Adrenal gland (tissue), 12 donors: ENCODE data around the gene ANKRD11. TPM values are rescaled to one million over a fixed set of nuclear protein-coding genes. Genes with fewer than 3 reads are reported as not detected.
A peak's percentile ranks its signal among the peaks of the same experiment; 100 is the strongest.

ENCODE experiments used
- DNase-seq, 7 donors: peaks; one replicate each; pipeline ENCODE4 v3.0.0-alpha.2; 2019 to 2020
- H3K27ac ChIP-seq, 5 donors: fragments of 200-600 bp; sonication (generic) in 4 of 5; 1 replicate in 3 of 5; 2 replicates in 2 of 5; pipeline versions ENCODE4 v1.5.1 to v1.8.0; 2016 to 2020; ENCODE audit warnings: mild to moderate bottlenecking in 1 of 5
- H3K27me3 ChIP-seq: fragments of 200-600 bp; 2 replicates; pipeline ENCODE4 v1.8.0; 2021
- H3K36me3 ChIP-seq, 2 donors: fragments of 200-600 bp; replicated peaks in 1 of 2; 1 replicate in 1 of 2; 2 replicates in 1 of 2; pipeline versions ENCODE4 v1.5.1 to v1.8.0; 2018 to 2022
- H3K4me1 ChIP-seq, 2 donors: fragments of 200-600 bp; replicated peaks in 1 of 2; 1 replicate in 1 of 2; 2 replicates in 1 of 2; pipeline versions ENCODE4 v1.5.1 to v1.8.0; 2018 to 2021
- H3K4me3 ChIP-seq, 4 donors: fragments of 200-600 bp; sonication (generic) in 3 of 4; one replicate each; pipeline ENCODE4 v1.5.1; 2016 to 2018
- H3K9me3 ChIP-seq, 3 donors: fragments of 200-600 bp; sonication (generic) in 1 of 3; replicated peaks in 1 of 3; 1 replicate in 2 of 3; 2 replicates in 1 of 3; pipeline versions ENCODE4 v1.5.1 to v1.8.0; 2016 to 2021
- POLR2A ChIP-seq, 2 donors: fragments of 450-650 bp; IDR thresholded peaks; one replicate each; pipeline ENCODE4 v1.6.1; 2017; ENCODE audit warnings: antibody characterized with exemption in 2 of 2, mild to moderate bottlenecking in 2 of 2, moderate library complexity in 1 of 2
- WGBS, 4 donors: extraction: QIAGEN DNeasy Blood & Tissue Kit in 2 of 4; methylation state at CpG; one replicate each; pipeline versions ENCODE4 v1.1.5 to v1.1.7; 2013 to 2017; 5-methylcytosine and 5-hydroxymethylcytosine counted together
- intact Hi-C, 2 donors: fragments of 100-400 bp; cut with DNase I; formaldehyde crosslinking; loops; one replicate each; pipeline versions ENCODE4 v1.14.1 to v1.15.0; 2022 to 2023
- polyA plus RNA-seq, 3 donors: library from polyadenylated mRNA; stranded (reverse); fragments of 200-250 nt in 2 of 3; fragments of 350-450 nt in 1 of 3; fragmentation: Illumina TruSeq in 1 of 3; extraction: RNeasy Lipid Tissue Mini Kit (QIAGEN cat#74804) in 1 of 3; gene quantifications; one replicate each; pipeline ENCODE4 v1.2.3, GENCODE V29; 2013 to 2014
- total RNA-seq, 9 donors: library from RNA; depleted of rRNA in 4 of 9; stranded (reverse); fragments of >200 nt in 4 of 9; fragments of 120-200 nt in 1 of 9; fragmentation: NEBNext Ultra II Directional in 1 of 9; extraction: Animal tissue kit (Norgen Biotek cat#: 25700) in 1 of 9; gene quantifications; one replicate each; pipeline versions ENCODE4 v1.1.0 to v1.2.4, GENCODE V29; 2013 to 2023
- TF ChIP-seq, protein P1 (sequence below), 6 experiments: fragments of 450-650 bp in 4 of 6; fragments of 200-600 bp in 2 of 6; sonication (generic) in 1 of 6; IDR thresholded peaks; 1 replicate in 5 of 6; 2 replicates in 1 of 6; pipeline versions ENCODE4 v1.5.1 to v1.8.0; 2016 to 2021; ENCODE audit warnings: antibody characterized with exemption in 6 of 6, mild to moderate bottlenecking in 2 of 6, moderate library complexity in 1 of 6
- donor health status: healthy with polysubstance abuse.
- donor health status: Bipolar disorder and iron deficiency.
- donor health status: DM: yes; HTN: yes; CAD: no.
- donor health status: DM: no; HTN: no; CAD: no.
- donor health status: DM: no; HTN: no; CAD: no.
- donor health status: DM: yes; HTN: yes; CAD: no.

The ANKRD11 gene
- total and polyA plus RNA-seq, 12 donors = 29.7 to 127 (median 80.1) TPM

DNA sequence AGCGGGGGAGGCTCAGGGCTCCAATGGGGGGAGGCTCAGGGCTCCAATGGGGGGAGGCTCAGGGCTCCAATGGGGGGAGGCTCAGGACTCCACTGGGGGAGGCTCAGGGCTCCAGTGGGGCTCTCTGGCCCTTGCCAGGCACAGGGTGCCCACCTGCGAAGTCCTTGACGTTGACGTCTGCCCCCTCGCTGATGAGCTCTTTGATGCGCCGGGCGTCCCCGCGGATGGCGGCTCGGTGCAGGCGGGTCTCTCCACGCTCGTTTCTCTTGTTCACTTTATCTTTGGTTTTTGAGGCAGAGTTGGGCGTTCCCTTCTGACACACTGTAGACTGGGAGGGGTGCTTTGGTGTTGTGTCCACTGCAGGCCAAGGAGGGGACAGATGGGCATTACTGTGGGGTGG is 199.9 kb downstream of the ANKRD11 start:
- TF ChIP-seq, protein P1, sequence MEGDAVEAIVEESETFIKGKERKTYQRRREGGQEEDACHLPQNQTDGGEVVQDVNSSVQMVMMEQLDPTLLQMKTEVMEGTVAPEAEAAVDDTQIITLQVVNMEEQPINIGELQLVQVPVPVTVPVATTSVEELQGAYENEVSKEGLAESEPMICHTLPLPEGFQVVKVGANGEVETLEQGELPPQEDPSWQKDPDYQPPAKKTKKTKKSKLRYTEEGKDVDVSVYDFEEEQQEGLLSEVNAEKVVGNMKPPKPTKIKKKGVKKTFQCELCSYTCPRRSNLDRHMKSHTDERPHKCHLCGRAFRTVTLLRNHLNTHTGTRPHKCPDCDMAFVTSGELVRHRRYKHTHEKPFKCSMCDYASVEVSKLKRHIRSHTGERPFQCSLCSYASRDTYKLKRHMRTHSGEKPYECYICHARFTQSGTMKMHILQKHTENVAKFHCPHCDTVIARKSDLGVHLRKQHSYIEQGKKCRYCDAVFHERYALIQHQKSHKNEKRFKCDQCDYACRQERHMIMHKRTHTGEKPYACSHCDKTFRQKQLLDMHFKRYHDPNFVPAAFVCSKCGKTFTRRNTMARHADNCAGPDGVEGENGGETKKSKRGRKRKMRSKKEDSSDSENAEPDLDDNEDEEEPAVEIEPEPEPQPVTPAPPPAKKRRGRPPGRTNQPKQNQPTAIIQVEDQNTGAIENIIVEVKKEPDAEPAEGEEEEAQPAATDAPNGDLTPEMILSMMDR (IDR thresholded peaks at IDR 0.05) = no peak
- no peak for TF ChIP-seq POLR2A (IDR thresholded peaks at IDR 0.05)
- H3K27ac ChIP-seq = no peak overlapping the region
- H3K4me3 ChIP-seq = no peak overlapping the region
- peaks cover 0 to 39% of the 10 kb centered on the region in 2 donors for H3K36me3 ChIP-seq
- no peak for DNase-seq
- no peaks in the 10 kb centered on the region for H3K4me1 ChIP-seq
- 81 to 92% (median 90%) methylated on average over 6 to 16 of the region's 16 CpGs for WGBS, 4 donors
- H3K27me3 ChIP-seq = no peaks in the 10 kb centered on the region
- no peaks in the 10 kb centered on the region for H3K9me3 ChIP-seq
- intact Hi-C loops = loop anchor here in 1 of 2 donors (5.0 kb wide), 1 partner anchor 48 kb away; no protein-coding TSS in a partner anchor

DNA sequence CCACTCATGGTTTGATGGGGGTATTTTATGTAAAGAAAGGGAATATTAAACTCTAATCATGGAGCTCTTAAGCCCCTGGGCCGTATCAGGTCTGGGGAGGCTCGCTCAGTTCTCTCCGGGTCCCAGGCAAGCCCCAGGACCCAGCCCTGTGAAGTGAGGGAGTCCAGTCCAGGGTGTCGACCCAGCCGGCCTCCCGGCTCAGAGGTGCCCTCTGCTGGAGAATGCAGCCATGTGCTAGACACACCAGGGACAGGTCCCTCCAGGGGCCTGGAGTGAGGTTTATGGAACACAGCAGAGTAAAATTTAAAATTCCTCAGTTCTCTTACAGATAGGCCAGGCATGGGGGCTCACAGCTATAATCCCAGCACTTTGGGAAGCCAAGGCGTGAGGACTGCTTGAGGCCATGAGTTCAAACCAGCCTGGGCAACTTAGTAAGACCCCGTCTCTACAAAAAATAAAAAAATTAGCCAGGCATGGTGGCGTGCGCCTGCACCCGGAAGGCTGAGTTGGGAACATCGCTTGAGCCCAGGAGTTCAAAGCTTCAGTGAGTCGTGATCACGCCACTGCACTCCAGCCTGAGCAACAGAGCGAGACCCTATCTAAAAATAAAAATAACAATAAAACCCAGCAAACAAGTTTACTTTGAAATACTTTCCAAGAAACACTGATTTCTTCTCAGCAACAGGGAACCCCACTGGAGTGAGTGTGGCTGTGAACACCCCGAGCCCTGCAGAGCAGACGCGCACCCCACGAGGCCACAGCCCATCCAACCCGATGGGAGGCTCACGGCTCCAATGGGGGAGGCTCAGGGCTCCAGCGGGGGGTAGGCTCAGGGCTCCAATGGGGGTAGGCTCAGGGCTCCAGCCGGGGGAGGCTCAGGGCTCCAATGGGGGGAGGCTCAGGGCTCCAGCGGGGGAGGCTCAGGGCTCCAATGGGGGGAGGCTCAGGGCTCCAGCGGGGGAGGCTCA is 200.6 kb downstream of the ANKRD11 start:
- Histone ChIP-seq H3K36me3 (peaks cover 0 to 47% of the 10 kb centered on the region in 2 donors), H3K4me1 (no peaks in the 10 kb centered on the region), H3K27me3 (no peaks in the 10 kb centered on the region), H3K9me3 (no peaks in the 10 kb centered on the region), H3K27ac (peak overlapping the region in 1 of 5 donors; percentile 0), H3K4me3 (no peak overlapping the region)
- intact Hi-C loops = loop anchor here in 1 of 2 donors (5.0 kb wide), 1 partner anchor 47 kb away; no protein-coding TSS in a partner anchor
- 68 to 74% (median 70%) methylated on average over 16 to 25 of the region's 25 CpGs for WGBS, 4 donors
- peak; percentile 76 to 88 (median 82) for DNase-seq
- TF ChIP-seq, protein P1 (IDR thresholded peaks at IDR 0.05) = peak; percentile 66 to 87 (median 76)
- no peak for TF ChIP-seq POLR2A (IDR thresholded peaks at IDR 0.05)

GRCh38 chr16:89288966-89289365 is 201.4 kb downstream of the ANKRD11 start:
- peaks cover 0 to 53% of the 10 kb centered on the region in 2 donors for H3K36me3 ChIP-seq
- 81 to 89% (median 83%) methylated on average over 18 to 19 of the region's 19 CpGs for WGBS, 4 donors
- no peak overlapping the region for H3K4me3 ChIP-seq
- TF ChIP-seq POLR2A (IDR thresholded peaks at IDR 0.05) = no peak
- TF ChIP-seq, protein P1 (IDR thresholded peaks at IDR 0.05) = no peak
- H3K27ac ChIP-seq = no peak overlapping the region
- intact Hi-C loops = no loop called here
- H3K9me3 ChIP-seq = no peaks in the 10 kb centered on the region
- no peaks in the 10 kb centered on the region for H3K4me1 ChIP-seq
- no peak for DNase-seq
- H3K27me3 ChIP-seq = no peaks in the 10 kb centered on the region

GRCh38 chr16:89288577-89288844 is 201.8 kb downstream of the ANKRD11 start:
- Histone ChIP-seq H3K27ac (no peak overlapping the region), H3K9me3 (no peaks in the 10 kb centered on the region), H3K4me1 (no peaks in the 10 kb centered on the region), H3K4me3 (no peak overlapping the region), H3K36me3 (peaks cover 0 to 56% of the 10 kb centered on the region in 2 donors), H3K27me3 (no peaks in the 10 kb centered on the region)
- TF ChIP-seq, protein P1 (IDR thresholded peaks at IDR 0.05) = no peak
- TF ChIP-seq POLR2A (IDR thresholded peaks at IDR 0.05) = no peak
- 90 to 94% (median 92%) methylated on average over 12 to 13 of the region's 13 CpGs for whole genome bisulfite sequencing, 4 donors
- intact Hi-C loops = no loop called here
- no peak for DNase-seq
